Left cardiac atrium (tissue), 4 donors: ENCODE results near the gene NOL12. TPM values are rescaled to one million over a fixed set of nuclear protein-coding genes. Genes with fewer than 3 reads are reported as not detected.
"Not testable (repeated sequence)": the region's sequence is repeated elsewhere in the genome, so short reads cannot be mapped to it uniquely, and the experiment has no call there.

Experiments
- ATAC-seq, 2 donors: fragments of 200-7000 bp; cut with Tn5 transposase; one replicate each; pipeline ENCODE4 v1.9.1; 2020; ENCODE audit warnings: mild to moderate bottlenecking in 2 of 2, moderate library complexity in 2 of 2
- DNase-seq: peaks from one replicate; pipeline ENCODE4 v3.0.0-alpha.2; 2020
- intact Hi-C, 2 donors: fragments of 100-400 bp; cut with DNase I; formaldehyde crosslinking; loops; one replicate each; pipeline versions ENCODE4 v1.14.1 to v1.15.1; 2022 to 2023
- long read RNA-seq: library from polyadenylated mRNA; unstranded; transcript quantifications from one replicate; pipeline ENCODE4 v2.0.0, GENCODE V29; 2021
- total RNA-seq, 2 donors: library from RNA; stranded (reverse); fragmentation: NEBNext Ultra II Directional; extraction: Animal tissue kit (Norgen Biotek cat#: 25700); gene quantifications; one replicate each; pipeline ENCODE4 v1.2.1, GENCODE V29; 2021
- donor health status: DM: no; HTN: yes; CAD: no.
- donor health status: DM: no; HTN: yes; CAD: no; lungs with severe emphysema.
- donor health status: DM: yes; HTN: yes; CAD: no.
- donor health status: Dilated cardiomyopathy.

NOL12 gene
- 10 to 100 TPM; 13.7 TPM for total RNA-seq
- long read RNA-seq, transcript NOL12-201 (6 exons, 2,854 nt): major isoform, 5 of 11 reads
- long read RNA-seq, partial matches to known transcripts: 0 of 11 reads
- long read RNA-seq, other reads (novel, unspliced or antisense): 2 of 11 reads

- intact Hi-C loops: loop anchor here (5.0 kb wide), 2 partner anchors 51 to 56 kb away; no protein-coding TSS in a partner anchor
- peak; percentile 87 to 94 for ATAC-seq
- peak; percentile 82 for DNase-seq
Measured at GRCh38 chr22:37686002-37686982, at the start of gene NOL12. Gene NOL12 (plus strand): TSS chr22:37686343. CDS start chr22:37686393, 50 bp downstream.

GRCh38 chr22:37636949-37637273, 49.2 kb upstream of the NOL12 start:
- no peak for ATAC-seq
- DNase-seq: no peak
- intact Hi-C loops: no loop called here

GRCh38 chr22:37638391-37639069, 47.6 kb upstream of the NOL12 start:
- intact Hi-C loops: no loop called here

GRCh38 chr22:37639070-37639760, 46.9 kb upstream of the NOL12 start, which contains the start of gene SH3BP1:
Gene SH3BP1 (plus strand): TSS chr22:37639669. CDS start chr22:37639788, 119 bp downstream.
- peak; percentile 58 for DNase-seq
- intact Hi-C loops: no loop called here
- ATAC-seq: peak; percentile 48 to 54

More at GRCh38 chr22:37638391-37639069, 47.6 kb upstream of the NOL12 start:
- ATAC-seq: no peak
- DNase-seq: no peak

- DNase-seq: no peak
- peak in 1 of 2 donors; percentile 3 for ATAC-seq
- intact Hi-C loops: loop anchor here (5.0 to 10.0 kb wide), 2 partner anchors 42 to 155 kb away; no protein-coding TSS in a partner anchor
Measured at GRCh38 chr22:37639771-37640590, 46.2 kb upstream of the NOL12 start.

GRCh38 chr22:37640591-37641560, 45.3 kb upstream of the NOL12 start:
- ATAC-seq (no peak), DNase-seq (no peak)
- intact Hi-C loops: loop anchor here (5.0 to 10.0 kb wide), 2 partner anchors 41 to 154 kb away; no protein-coding TSS in a partner anchor

- no peak for ATAC-seq
- intact Hi-C loops: loop anchor here (5.0 to 10.0 kb wide), 2 partner anchors 41 to 153 kb away; no protein-coding TSS in a partner anchor
Measured at GRCh38 chr22:37641561-37641949, 44.6 kb upstream of the NOL12 start.

GRCh38 chr22:37643225-37643847, 42.8 kb upstream of the NOL12 start:
- intact Hi-C loops: loop anchor here (2.0 to 10.0 kb wide), 3 partner anchors 37 to 151 kb away; no protein-coding TSS in a partner anchor
- DNase-seq (peak; percentile 86), ATAC-seq (peak; percentile 76 to 81)

More at GRCh38 chr22:37641561-37641949, 44.6 kb upstream of the NOL12 start:
- no peak for DNase-seq

GRCh38 chr22:37647317-37647716, 38.8 kb upstream of the NOL12 start:
- no peak for DNase-seq
- intact Hi-C loops: loop anchor here (10.0 kb wide), 1 partner anchor 147 kb away; no protein-coding TSS in a partner anchor
- ATAC-seq: no peak

- intact Hi-C loops: loop anchor here (10.0 kb wide), 1 partner anchor 147 kb away; no protein-coding TSS in a partner anchor
- ATAC-seq: peak in 1 of 2 donors; percentile 44
- DNase-seq: no peak
Measured at GRCh38 chr22:37647928-37648327, 38.2 kb upstream of the NOL12 start.

- ATAC-seq (no peak), DNase-seq (no peak)
- intact Hi-C loops: no loop called here
Measured at GRCh38 chr22:37650463-37651136, 35.5 kb upstream of the NOL12 start.

GRCh38 chr22:37654563-37655251, 31.4 kb upstream of the NOL12 start:
- ATAC-seq: no peak
- DNase-seq: no peak
- intact Hi-C loops: no loop called here

- DNase-seq (no peak), ATAC-seq (no peak)
- intact Hi-C loops: no loop called here
Measured at GRCh38 chr22:37655252-37655563, 30.9 kb upstream of the NOL12 start.

GRCh38 chr22:37656583-37656982, 29.6 kb upstream of the NOL12 start:
- intact Hi-C loops, ATAC-seq, DNase-seq: not testable (repeated sequence)

- DNase-seq (no peak), ATAC-seq (no peak)
- intact Hi-C loops: no loop called here
Measured at GRCh38 chr22:37657590-37658132, 28.5 kb upstream of the NOL12 start.
